ENCODE results near the gene CNOT10.
A peak's percentile ranks its signal among the peaks of the same experiment; 100 is the strongest.

The CNOT10 gene

GRCh38 chr3:32675164-32675563 lies 9.8 kb upstream of the CNOT10 start:
- no peak overlapping the region for H3K4me3 ChIP-seq (ENCODE audit: low read length)
- TF ChIP-seq ZNF274 (IDR thresholded peaks at IDR 0.05; ENCODE audit: low read depth, low read length) = no peak

- H3K4me3 ChIP-seq (ENCODE audit: low read length) = no peak overlapping the region
- TF ChIP-seq ZNF274 (IDR thresholded peaks at IDR 0.05; ENCODE audit: low read depth, low read length) = no peak
These were observed 9.3 kb upstream of the CNOT10 start for GRCh38 chr3:32675650-32676049.

GRCh38 chr3:32681811-32682210 lies 3.2 kb upstream of the CNOT10 start:
- no peak for TF ChIP-seq ZNF274 (IDR thresholded peaks at IDR 0.05; ENCODE audit: low read depth, low read length)
- no peak overlapping the region for H3K4me3 ChIP-seq (ENCODE audit: low read length)

GRCh38 chr3:32684029-32684799 lies 774 bp upstream of the CNOT10 start:
- peak overlapping the region; percentile 57; the same call in 1 of the 2 replicates for H3K4me3 ChIP-seq (ENCODE audit: low read length)
- TF ChIP-seq ZNF274 (IDR thresholded peaks at IDR 0.05; ENCODE audit: low read depth, low read length) = no peak

GRCh38 chr3:32685543-32686185 lies 676 bp downstream of the CNOT10 start:
- H3K4me3 ChIP-seq (ENCODE audit: low read length) = peak overlapping the region; percentile 94
- TF ChIP-seq ZNF274 (IDR thresholded peaks at IDR 0.05; ENCODE audit: low read depth, low read length) = no peak

GRCh38 chr3:32686713-32687112 lies 1.7 kb downstream of the CNOT10 start:
- no peak for TF ChIP-seq ZNF274 (IDR thresholded peaks at IDR 0.05; ENCODE audit: low read depth, low read length)
- peak overlapping the region; percentile 94 for H3K4me3 ChIP-seq (ENCODE audit: low read length)

GRCh38 chr3:32691847-32692246 lies 6.9 kb downstream of the CNOT10 start:
- TF ChIP-seq ZNF274 (IDR thresholded peaks at IDR 0.05; ENCODE audit: low read depth, low read length) = no peak
- no peak overlapping the region for H3K4me3 ChIP-seq (ENCODE audit: low read length)

GRCh38 chr3:32696523-32696922 lies 11.5 kb downstream of the CNOT10 start:
- no peak overlapping the region for H3K4me3 ChIP-seq (ENCODE audit: low read length)
- TF ChIP-seq ZNF274 (IDR thresholded peaks at IDR 0.05; ENCODE audit: low read depth, low read length) = no peak

- H3K4me3 ChIP-seq (ENCODE audit: low read length) = no peak overlapping the region
- TF ChIP-seq ZNF274 (IDR thresholded peaks at IDR 0.05; ENCODE audit: low read depth, low read length) = no peak
These were observed 13.5 kb downstream of the CNOT10 start for GRCh38 chr3:32698506-32698905.

GRCh38 chr3:32699429-32699828 lies 14.4 kb downstream of the CNOT10 start:
- no peak overlapping the region for H3K4me3 ChIP-seq (ENCODE audit: low read length)
- no peak for TF ChIP-seq ZNF274 (IDR thresholded peaks at IDR 0.05; ENCODE audit: low read depth, low read length)

- no peak for TF ChIP-seq ZNF274 (IDR thresholded peaks at IDR 0.05; ENCODE audit: low read depth, low read length)
- no peak overlapping the region for H3K4me3 ChIP-seq (ENCODE audit: low read length)
These were observed 15.3 kb downstream of the CNOT10 start for GRCh38 chr3:32700244-32700643.

GRCh38 chr3:32703491-32703972 lies 18.5 kb downstream of the CNOT10 start:
- no peak overlapping the region for H3K4me3 ChIP-seq (ENCODE audit: low read length)
- no peak for TF ChIP-seq ZNF274 (IDR thresholded peaks at IDR 0.05; ENCODE audit: low read depth, low read length)

GRCh38 chr3:32705232-32705631 lies 20.2 kb downstream of the CNOT10 start:
- TF ChIP-seq ZNF274 (IDR thresholded peaks at IDR 0.05; ENCODE audit: low read depth, low read length) = no peak
- H3K4me3 ChIP-seq (ENCODE audit: low read length) = no peak overlapping the region

GRCh38 chr3:32706348-32707025 lies 21.5 kb downstream of the CNOT10 start:
- H3K4me3 ChIP-seq (ENCODE audit: low read length) = no peak overlapping the region

GRCh38 chr3:32707026-32707370 lies 22.0 kb downstream of the CNOT10 start:
- no peak overlapping the region for H3K4me3 ChIP-seq (ENCODE audit: low read length)
- TF ChIP-seq ZNF274 (IDR thresholded peaks at IDR 0.05; ENCODE audit: low read depth, low read length) = no peak

More at GRCh38 chr3:32706348-32707025, 21.5 kb downstream of the CNOT10 start:
- TF ChIP-seq ZNF274 (IDR thresholded peaks at IDR 0.05; ENCODE audit: low read depth, low read length) = no peak

All from GM08714 (cell line).